HG03108 (cell line): ENCODE measurements around the gene NEURL4.
A peak's percentile ranks its signal among the peaks of the same experiment; 100 is the strongest.
"Not testable (repeated sequence)": the region's sequence is repeated elsewhere in the genome, so short reads cannot be mapped to it uniquely, and the experiment has no call there.

Experiments
- ATAC-seq: cut with Tn5 transposase; IDR thresholded peaks from one replicate; pipeline ENCODE4 v1.9.1; 2021; ENCODE audit warnings: moderate library complexity; ENCODE audit not compliant: unreplicated experiment

Gene NEURL4

GRCh38 chr17:7347630-7348477 is 18.7 kb upstream of the NEURL4 start:
- no peak for ATAC-seq

- no peak for ATAC-seq
These were observed 17.9 kb upstream of the NEURL4 start for GRCh38 chr17:7346761-7347614.

GRCh38 chr17:7343250-7343649 is 14.1 kb upstream of the NEURL4 start:
- ATAC-seq, result no peak

- ATAC-seq, result no peak
These were observed 12.7 kb upstream of the NEURL4 start for GRCh38 chr17:7341842-7342241.

- ATAC-seq, result no peak
These were observed 11.0 kb upstream of the NEURL4 start for GRCh38 chr17:7340179-7340578.

- not testable (repeated sequence) for ATAC-seq
These were observed 8.5 kb upstream of the NEURL4 start for GRCh38 chr17:7337600-7337999.

- ATAC-seq, result peak; percentile 62
These were observed 7.4 kb upstream of the NEURL4 start, which contains the start of gene ACAP1 for GRCh38 chr17:7336240-7337175. TSS of gene ACAP1 (plus strand) at chr17:7336529. CDS start at chr17:7336735, 206 bp downstream.

GRCh38 chr17:7335765-7336164 is 6.6 kb upstream of the NEURL4 start:
- not testable (repeated sequence) for ATAC-seq

GRCh38 chr17:7334938-7335538 is 5.9 kb upstream of the NEURL4 start:
- no peak for ATAC-seq

- ATAC-seq, result not testable (repeated sequence)
These were observed 3.5 kb upstream of the NEURL4 start for GRCh38 chr17:7332600-7333069.

- ATAC-seq, result no peak
These were observed 3.0 kb upstream of the NEURL4 start for GRCh38 chr17:7332111-7332510.

GRCh38 chr17:7330638-7331015 is 1.5 kb upstream of the NEURL4 start:
- no peak for ATAC-seq

- ATAC-seq, result peak; percentile 36
These were observed 982 bp upstream of the NEURL4 start for GRCh38 chr17:7329997-7330637.

- peak; percentile 55 for ATAC-seq
These were observed 350 bp upstream of the NEURL4 start for GRCh38 chr17:7329374-7329996.

GRCh38 chr17:7328009-7328408 is 1.1 kb downstream of the NEURL4 start:
- no peak for ATAC-seq

- no peak for ATAC-seq
These were observed 1.6 kb downstream of the NEURL4 start for GRCh38 chr17:7327501-7327900.

- no peak for ATAC-seq
These were observed 2.1 kb downstream of the NEURL4 start for GRCh38 chr17:7327056-7327455.

- ATAC-seq, result no peak
These were observed 2.9 kb downstream of the NEURL4 start for GRCh38 chr17:7326186-7326585.

- ATAC-seq, result no peak
These were observed 4.1 kb downstream of the NEURL4 start for GRCh38 chr17:7325031-7325528.
